HEK293 (cell line): Measurements from ENCODE around the gene KPNA3.
A peak's percentile ranks its signal among the peaks of the same experiment; 100 is the strongest.

Experiments used
- HOXD13 ChIP-seq: sonication (generic); formaldehyde crosslinking; IDR thresholded peaks from 2 replicates; pipeline ENCODE4 v1.8.0; 2022; ENCODE audit warnings: missing genetic modification reagents, borderline replicate concordance
- OSR2 ChIP-seq: fragments of 450-650 bp; formaldehyde crosslinking; IDR thresholded peaks from 2 replicates; pipeline ENCODE4 v1.5.1; 2016; ENCODE audit warnings: missing biosample characterization, missing genetic modification characterization
- ZFP69B ChIP-seq: fragments of 450-650 bp; formaldehyde crosslinking; IDR thresholded peaks from 2 replicates; pipeline ENCODE4 v1.5.1; 2016; ENCODE audit warnings: missing biosample characterization, missing genetic modification characterization
- ZNF121 ChIP-seq: fragments of 450-650 bp; formaldehyde crosslinking; IDR thresholded peaks from 2 replicates; pipeline ENCODE4 v1.5.1; 2016; ENCODE audit warnings: missing biosample characterization, missing genetic modification characterization
- ZNF202 ChIP-seq: fragments of 450-650 bp; formaldehyde crosslinking; IDR thresholded peaks from 2 replicates; pipeline ENCODE4 v1.5.1; 2016; ENCODE audit warnings: missing biosample characterization, missing genetic modification characterization, borderline replicate concordance
- ZNF274 ChIP-seq, 2 experiments: fragments of 200-500 bp in 1 of 2; fragments of 450-650 bp in 1 of 2; sonication (Bioruptor generic) in 1 of 2; formaldehyde crosslinking in 1 of 2; IDR thresholded peaks; 2 replicates each; pipeline versions ENCODE4 v1.5.1 to v1.6.1; 2014 to 2016; ENCODE audit warnings: borderline replicate concordance in 1 of 2, inconsistent platforms in 1 of 2, low read length in 1 of 2, missing biosample characterization in 1 of 2, missing genetic modification characterization in 1 of 2
- ZNF37A ChIP-seq: fragments of 450-650 bp; IDR thresholded peaks from 2 replicates; pipeline ENCODE4 v1.5.1; 2018; ENCODE audit warnings: missing biosample characterization, missing genetic modification characterization
- ZNF544 ChIP-seq: fragments of 450-650 bp; formaldehyde crosslinking; IDR thresholded peaks from 2 replicates; pipeline ENCODE4 v1.5.0; 2017; ENCODE audit warnings: missing biosample characterization, missing genetic modification characterization
- ZNF548 ChIP-seq: fragments of 450-650 bp; formaldehyde crosslinking; IDR thresholded peaks from 2 replicates; pipeline ENCODE4 v1.5.1; 2016; ENCODE audit warnings: missing biosample characterization, missing genetic modification characterization
- ZNF600 ChIP-seq: fragments of 450-650 bp; formaldehyde crosslinking; IDR thresholded peaks from 2 replicates; pipeline ENCODE4 v1.5.1; 2016; ENCODE audit warnings: missing biosample characterization, missing genetic modification characterization
- ZNF621 ChIP-seq: fragments of 450-650 bp; formaldehyde crosslinking; IDR thresholded peaks from 2 replicates; pipeline ENCODE4 v1.5.1; 2017; ENCODE audit warnings: missing biosample characterization, missing genetic modification characterization
- ZSCAN16 ChIP-seq: fragments of 450-650 bp; formaldehyde crosslinking; IDR thresholded peaks from 2 replicates; pipeline ENCODE4 v1.5.1; 2016; ENCODE audit warnings: missing biosample characterization, missing genetic modification characterization
- TF ChIP-seq, protein P1 (sequence below): fragments of 450-650 bp; formaldehyde crosslinking; IDR thresholded peaks from 2 replicates; pipeline ENCODE4 v1.5.1; 2017; ENCODE audit warnings: missing biosample characterization, missing genetic modification characterization
- TF ChIP-seq, protein P2 (sequence below): fragments of 450-650 bp; formaldehyde crosslinking; IDR thresholded peaks from 2 replicates; pipeline ENCODE4 v1.5.1; 2016; ENCODE audit warnings: missing biosample characterization, missing genetic modification characterization
- TF ChIP-seq, protein P3 (sequence below): fragments of 450-650 bp; formaldehyde crosslinking; IDR thresholded peaks from 2 replicates; pipeline ENCODE4 v1.5.1; 2016; ENCODE audit warnings: missing biosample characterization, missing genetic modification characterization
- TF ChIP-seq, protein P4 (sequence below): fragments of 450-650 bp; formaldehyde crosslinking; IDR thresholded peaks from 2 replicates; pipeline ENCODE4 v1.5.1; 2016; ENCODE audit warnings: missing biosample characterization, missing genetic modification characterization
- TF ChIP-seq, protein P5 (sequence below): fragments of 450-650 bp; formaldehyde crosslinking; IDR thresholded peaks from 2 replicates; pipeline ENCODE4 v1.5.1; 2016; ENCODE audit warnings: missing biosample characterization, missing genetic modification characterization
- TF ChIP-seq, protein P6 (sequence below): fragments of 450-650 bp; formaldehyde crosslinking; IDR thresholded peaks from 2 replicates; pipeline ENCODE4 v1.5.1; 2017; ENCODE audit warnings: missing biosample characterization, missing genetic modification characterization
- TF ChIP-seq, protein P7 (sequence below): sonication (generic); formaldehyde crosslinking; IDR thresholded peaks from 2 replicates; pipeline ENCODE4 v1.8.1; 2022; ENCODE audit warnings: mild to moderate bottlenecking, moderate library complexity, missing genetic modification reagents
- TF ChIP-seq, protein P8 (sequence below): fragments of 450-650 bp; formaldehyde crosslinking; IDR thresholded peaks from 2 replicates; pipeline ENCODE4 v1.5.1; 2017; ENCODE audit warnings: missing biosample characterization, missing genetic modification characterization
- TF ChIP-seq, protein P9 (sequence below): IDR thresholded peaks from 2 replicates; pipeline ENCODE4 v1.6.1; 2011; ENCODE audit warnings: mild to moderate bottlenecking, low read depth, low read length, borderline replicate concordance

Gene KPNA3

DNA sequence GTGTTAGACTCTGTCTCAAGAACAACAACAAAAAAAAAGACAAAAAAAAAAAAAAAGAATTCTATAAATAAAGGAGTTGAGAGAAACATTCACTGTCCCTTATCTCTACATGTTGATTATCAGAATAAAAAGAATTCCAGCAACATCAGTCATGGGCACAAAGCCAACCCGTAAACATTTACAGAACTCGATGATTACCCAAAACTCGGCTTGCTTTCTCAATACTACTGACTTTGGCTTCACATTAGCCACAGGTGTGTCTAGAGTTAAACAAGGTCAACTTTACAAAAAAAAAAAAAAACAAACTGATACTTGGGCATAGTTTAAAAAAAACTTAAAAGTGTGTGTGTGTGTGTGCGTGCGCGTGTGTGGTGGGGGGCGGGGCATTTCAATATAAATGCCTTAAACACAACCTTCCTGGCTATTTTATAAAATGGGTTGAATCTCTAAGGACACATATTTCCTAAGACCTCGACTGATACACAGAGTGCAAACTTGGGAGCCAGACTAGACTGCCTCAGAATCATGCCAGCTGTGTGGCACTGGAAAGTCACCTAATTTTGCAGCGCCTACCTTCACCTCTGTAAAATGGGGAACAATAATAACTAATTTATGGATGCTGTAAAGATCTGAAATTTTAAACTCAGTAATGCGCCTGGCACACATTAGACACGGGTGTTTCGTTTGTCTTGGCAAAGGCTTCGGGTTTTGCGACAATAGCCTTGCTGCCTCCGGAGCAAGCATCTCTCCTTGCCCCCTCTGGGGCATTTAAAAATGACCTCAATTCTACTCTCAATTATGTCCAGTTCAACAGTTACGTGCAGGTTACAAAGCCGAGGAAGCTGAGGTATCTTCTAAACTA lies 102.1 kb downstream of the KPNA3 start (continued):
- TF ChIP-seq, protein P1, sequence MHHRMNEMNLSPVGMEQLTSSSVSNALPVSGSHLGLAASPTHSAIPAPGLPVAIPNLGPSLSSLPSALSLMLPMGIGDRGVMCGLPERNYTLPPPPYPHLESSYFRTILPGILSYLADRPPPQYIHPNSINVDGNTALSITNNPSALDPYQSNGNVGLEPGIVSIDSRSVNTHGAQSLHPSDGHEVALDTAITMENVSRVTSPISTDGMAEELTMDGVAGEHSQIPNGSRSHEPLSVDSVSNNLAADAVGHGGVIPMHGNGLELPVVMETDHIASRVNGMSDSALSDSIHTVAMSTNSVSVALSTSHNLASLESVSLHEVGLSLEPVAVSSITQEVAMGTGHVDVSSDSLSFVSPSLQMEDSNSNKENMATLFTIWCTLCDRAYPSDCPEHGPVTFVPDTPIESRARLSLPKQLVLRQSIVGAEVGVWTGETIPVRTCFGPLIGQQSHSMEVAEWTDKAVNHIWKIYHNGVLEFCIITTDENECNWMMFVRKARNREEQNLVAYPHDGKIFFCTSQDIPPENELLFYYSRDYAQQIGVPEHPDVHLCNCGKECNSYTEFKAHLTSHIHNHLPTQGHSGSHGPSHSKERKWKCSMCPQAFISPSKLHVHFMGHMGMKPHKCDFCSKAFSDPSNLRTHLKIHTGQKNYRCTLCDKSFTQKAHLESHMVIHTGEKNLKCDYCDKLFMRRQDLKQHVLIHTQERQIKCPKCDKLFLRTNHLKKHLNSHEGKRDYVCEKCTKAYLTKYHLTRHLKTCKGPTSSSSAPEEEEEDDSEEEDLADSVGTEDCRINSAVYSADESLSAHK (tag by site-specific recombination): no peak
- TF ChIP-seq, protein P2, sequence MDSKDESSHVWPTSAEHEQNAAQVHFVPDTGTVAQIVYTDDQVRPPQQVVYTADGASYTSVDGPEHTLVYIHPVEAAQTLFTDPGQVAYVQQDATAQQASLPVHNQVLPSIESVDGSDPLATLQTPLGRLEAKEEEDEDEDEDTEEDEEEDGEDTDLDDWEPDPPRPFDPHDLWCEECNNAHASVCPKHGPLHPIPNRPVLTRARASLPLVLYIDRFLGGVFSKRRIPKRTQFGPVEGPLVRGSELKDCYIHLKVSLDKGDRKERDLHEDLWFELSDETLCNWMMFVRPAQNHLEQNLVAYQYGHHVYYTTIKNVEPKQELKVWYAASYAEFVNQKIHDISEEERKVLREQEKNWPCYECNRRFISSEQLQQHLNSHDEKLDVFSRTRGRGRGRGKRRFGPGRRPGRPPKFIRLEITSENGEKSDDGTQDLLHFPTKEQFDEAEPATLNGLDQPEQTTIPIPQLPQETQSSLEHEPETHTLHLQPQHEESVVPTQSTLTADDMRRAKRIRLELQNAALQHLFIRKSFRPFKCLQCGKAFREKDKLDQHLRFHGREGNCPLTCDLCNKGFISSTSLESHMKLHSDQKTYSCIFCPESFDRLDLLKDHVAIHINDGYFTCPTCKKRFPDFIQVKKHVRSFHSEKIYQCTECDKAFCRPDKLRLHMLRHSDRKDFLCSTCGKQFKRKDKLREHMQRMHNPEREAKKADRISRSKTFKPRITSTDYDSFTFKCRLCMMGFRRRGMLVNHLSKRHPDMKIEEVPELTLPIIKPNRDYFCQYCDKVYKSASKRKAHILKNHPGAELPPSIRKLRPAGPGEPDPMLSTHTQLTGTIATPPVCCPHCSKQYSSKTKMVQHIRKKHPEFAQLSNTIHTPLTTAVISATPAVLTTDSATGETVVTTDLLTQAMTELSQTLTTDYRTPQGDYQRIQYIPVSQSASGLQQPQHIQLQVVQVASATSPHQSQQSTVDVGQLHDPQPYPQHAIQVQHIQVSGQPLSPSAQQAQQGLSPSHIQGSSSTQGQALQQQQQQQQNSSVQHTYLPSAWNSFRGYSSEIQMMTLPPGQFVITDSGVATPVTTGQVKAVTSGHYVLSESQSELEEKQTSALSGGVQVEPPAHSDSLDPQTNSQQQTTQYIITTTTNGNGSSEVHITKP (tag by site-specific recombination): no peak
- no peak for TF ChIP-seq ZNF202 (tag by site-specific recombination)
- TF ChIP-seq, protein P3, sequence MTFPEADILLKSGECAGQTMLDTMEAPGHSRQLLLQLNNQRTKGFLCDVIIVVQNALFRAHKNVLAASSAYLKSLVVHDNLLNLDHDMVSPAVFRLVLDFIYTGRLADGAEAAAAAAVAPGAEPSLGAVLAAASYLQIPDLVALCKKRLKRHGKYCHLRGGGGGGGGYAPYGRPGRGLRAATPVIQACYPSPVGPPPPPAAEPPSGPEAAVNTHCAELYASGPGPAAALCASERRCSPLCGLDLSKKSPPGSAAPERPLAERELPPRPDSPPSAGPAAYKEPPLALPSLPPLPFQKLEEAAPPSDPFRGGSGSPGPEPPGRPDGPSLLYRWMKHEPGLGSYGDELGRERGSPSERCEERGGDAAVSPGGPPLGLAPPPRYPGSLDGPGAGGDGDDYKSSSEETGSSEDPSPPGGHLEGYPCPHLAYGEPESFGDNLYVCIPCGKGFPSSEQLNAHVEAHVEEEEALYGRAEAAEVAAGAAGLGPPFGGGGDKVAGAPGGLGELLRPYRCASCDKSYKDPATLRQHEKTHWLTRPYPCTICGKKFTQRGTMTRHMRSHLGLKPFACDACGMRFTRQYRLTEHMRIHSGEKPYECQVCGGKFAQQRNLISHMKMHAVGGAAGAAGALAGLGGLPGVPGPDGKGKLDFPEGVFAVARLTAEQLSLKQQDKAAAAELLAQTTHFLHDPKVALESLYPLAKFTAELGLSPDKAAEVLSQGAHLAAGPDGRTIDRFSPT (tag by site-specific recombination): no peak
- TF ChIP-seq ZNF544: no peak
- TF ChIP-seq, protein P4, sequence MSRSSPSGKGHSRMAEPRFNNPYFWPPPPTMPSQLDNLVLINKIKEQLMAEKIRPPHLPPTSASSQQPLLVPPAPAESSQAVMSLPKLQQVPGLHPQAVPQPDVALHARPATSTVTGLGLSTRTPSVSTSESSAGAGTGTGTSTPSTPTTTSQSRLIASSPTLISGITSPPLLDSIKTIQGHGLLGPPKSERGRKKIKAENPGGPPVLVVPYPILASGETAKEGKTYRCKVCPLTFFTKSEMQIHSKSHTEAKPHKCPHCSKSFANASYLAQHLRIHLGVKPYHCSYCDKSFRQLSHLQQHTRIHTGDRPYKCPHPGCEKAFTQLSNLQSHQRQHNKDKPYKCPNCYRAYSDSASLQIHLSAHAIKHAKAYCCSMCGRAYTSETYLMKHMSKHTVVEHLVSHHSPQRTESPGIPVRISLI (tag by site-specific recombination): peak; percentile 68; the same call in 1 of the 2 replicates
- TF ChIP-seq ZNF548 (tag by site-specific recombination): no peak
- TF ChIP-seq, protein P5, sequence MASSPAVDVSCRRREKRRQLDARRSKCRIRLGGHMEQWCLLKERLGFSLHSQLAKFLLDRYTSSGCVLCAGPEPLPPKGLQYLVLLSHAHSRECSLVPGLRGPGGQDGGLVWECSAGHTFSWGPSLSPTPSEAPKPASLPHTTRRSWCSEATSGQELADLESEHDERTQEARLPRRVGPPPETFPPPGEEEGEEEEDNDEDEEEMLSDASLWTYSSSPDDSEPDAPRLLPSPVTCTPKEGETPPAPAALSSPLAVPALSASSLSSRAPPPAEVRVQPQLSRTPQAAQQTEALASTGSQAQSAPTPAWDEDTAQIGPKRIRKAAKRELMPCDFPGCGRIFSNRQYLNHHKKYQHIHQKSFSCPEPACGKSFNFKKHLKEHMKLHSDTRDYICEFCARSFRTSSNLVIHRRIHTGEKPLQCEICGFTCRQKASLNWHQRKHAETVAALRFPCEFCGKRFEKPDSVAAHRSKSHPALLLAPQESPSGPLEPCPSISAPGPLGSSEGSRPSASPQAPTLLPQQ (tag by site-specific recombination): no peak
- no peak for TF ChIP-seq OSR2
- TF ChIP-seq ZNF600 (tag by site-specific recombination): peak; percentile 49; the same call in 1 of the 2 replicates
- TF ChIP-seq ZFP69B (tag by site-specific recombination): no peak
- no peak for TF ChIP-seq ZNF621 (tag by site-specific recombination)
- TF ChIP-seq ZNF274 (IDR thresholded peaks at IDR 0.05; ENCODE audit: low read length): no peak
- TF ChIP-seq ZNF274 (tag by site-specific recombination; IDR thresholded peaks at IDR 0.05; ENCODE audit: borderline replicate concordance): no peak
- no peak for TF ChIP-seq HOXD13 (CRISPR knock-in tag)
- TF ChIP-seq, protein P6, sequence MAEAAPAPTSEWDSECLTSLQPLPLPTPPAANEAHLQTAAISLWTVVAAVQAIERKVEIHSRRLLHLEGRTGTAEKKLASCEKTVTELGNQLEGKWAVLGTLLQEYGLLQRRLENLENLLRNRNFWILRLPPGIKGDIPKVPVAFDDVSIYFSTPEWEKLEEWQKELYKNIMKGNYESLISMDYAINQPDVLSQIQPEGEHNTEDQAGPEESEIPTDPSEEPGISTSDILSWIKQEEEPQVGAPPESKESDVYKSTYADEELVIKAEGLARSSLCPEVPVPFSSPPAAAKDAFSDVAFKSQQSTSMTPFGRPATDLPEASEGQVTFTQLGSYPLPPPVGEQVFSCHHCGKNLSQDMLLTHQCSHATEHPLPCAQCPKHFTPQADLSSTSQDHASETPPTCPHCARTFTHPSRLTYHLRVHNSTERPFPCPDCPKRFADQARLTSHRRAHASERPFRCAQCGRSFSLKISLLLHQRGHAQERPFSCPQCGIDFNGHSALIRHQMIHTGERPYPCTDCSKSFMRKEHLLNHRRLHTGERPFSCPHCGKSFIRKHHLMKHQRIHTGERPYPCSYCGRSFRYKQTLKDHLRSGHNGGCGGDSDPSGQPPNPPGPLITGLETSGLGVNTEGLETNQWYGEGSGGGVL (tag by site-specific recombination): no peak
- TF ChIP-seq, protein P7, sequence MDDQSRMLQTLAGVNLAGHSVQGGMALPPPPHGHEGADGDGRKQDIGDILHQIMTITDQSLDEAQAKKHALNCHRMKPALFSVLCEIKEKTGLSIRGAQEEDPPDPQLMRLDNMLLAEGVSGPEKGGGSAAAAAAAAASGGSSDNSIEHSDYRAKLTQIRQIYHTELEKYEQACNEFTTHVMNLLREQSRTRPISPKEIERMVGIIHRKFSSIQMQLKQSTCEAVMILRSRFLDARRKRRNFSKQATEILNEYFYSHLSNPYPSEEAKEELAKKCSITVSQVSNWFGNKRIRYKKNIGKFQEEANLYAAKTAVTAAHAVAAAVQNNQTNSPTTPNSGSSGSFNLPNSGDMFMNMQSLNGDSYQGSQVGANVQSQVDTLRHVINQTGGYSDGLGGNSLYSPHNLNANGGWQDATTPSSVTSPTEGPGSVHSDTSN: no peak
- TF ChIP-seq ZNF37A (tag by site-specific recombination): no peak
- no peak for TF ChIP-seq ZSCAN16 (tag by site-specific recombination)
- no peak for TF ChIP-seq ZNF121 (tag by site-specific recombination)
- TF ChIP-seq, protein P8, sequence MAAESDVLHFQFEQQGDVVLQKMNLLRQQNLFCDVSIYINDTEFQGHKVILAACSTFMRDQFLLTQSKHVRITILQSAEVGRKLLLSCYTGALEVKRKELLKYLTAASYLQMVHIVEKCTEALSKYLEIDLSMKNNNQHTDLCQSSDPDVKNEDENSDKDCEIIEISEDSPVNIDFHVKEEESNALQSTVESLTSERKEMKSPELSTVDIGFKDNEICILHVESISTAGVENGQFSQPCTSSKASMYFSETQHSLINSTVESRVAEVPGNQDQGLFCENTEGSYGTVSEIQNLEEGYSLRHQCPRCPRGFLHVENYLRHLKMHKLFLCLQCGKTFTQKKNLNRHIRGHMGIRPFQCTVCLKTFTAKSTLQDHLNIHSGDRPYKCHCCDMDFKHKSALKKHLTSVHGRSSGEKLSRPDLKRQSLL (tag by site-specific recombination): no peak
- TF ChIP-seq, protein P9, sequence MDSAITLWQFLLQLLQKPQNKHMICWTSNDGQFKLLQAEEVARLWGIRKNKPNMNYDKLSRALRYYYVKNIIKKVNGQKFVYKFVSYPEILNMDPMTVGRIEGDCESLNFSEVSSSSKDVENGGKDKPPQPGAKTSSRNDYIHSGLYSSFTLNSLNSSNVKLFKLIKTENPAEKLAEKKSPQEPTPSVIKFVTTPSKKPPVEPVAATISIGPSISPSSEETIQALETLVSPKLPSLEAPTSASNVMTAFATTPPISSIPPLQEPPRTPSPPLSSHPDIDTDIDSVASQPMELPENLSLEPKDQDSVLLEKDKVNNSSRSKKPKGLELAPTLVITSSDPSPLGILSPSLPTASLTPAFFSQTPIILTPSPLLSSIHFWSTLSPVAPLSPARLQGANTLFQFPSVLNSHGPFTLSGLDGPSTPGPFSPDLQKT: no peak
